Testis (tissue), 2 donors: ENCODE results near the gene SARS2.

Experiments used
- CTCF ChIP-seq, 3 experiments: fragments of 450-650 bp in 2 of 3; fragments of 200-600 bp in 1 of 3; sonication (generic) in 1 of 3; IDR thresholded peaks; one replicate each; pipeline ENCODE4 v1.5.1; 2016 to 2019; ENCODE audit warnings: antibody characterized with exemption in 3 of 3, mild to moderate bottlenecking in 2 of 3, moderate library complexity in 1 of 3
- POLR2A ChIP-seq: fragments of 450-650 bp; IDR thresholded peaks from one replicate; pipeline ENCODE4 v1.6.1; 2017; ENCODE audit warnings: antibody characterized with exemption, mild to moderate bottlenecking, moderate library complexity

GRCh38 chr19:38869160-38869835, 61.3 kb downstream of the SARS2 start:
- TF ChIP-seq CTCF (IDR thresholded peaks at IDR 0.05) (no peak), POLR2A (no peak)
